HCT116 (cell line): ENCODE data around the gene TBC1D23. TPM values are rescaled to one million over a fixed set of nuclear protein-coding genes. Genes with fewer than 3 reads are reported as not detected.

Experiments
- ATAC-seq: fragments of 200-7000 bp; cut with Tn5 transposase; 2 replicates; pipeline ENCODE4 v1.9.1; 2020; ENCODE audit warnings: mild to moderate bottlenecking, moderate library complexity
- BruUV-seq: library from RNA; stranded (reverse); fragments of 400-500 nt; replicated peaks from 2 replicates; lab custom pipeline; 2021; lab: Mats Ljungman, UMichigan
- CTCF ChIA-PET: fragments of 300-600 bp; sonication (Branson Sonifier 250); formaldehyde crosslinking; loops from one replicate; lab custom pipeline; 2021; ENCODE audit warnings: antibody characterized with exemption; lab: Charles Lee
- POLR2A ChIA-PET: fragments of 300-600, 350-600 bp; sonication (Branson Sonifier 250); formaldehyde crosslinking; loops from one replicate; lab custom pipeline; 2021; ENCODE audit warnings: antibody characterized with exemption; lab: Charles Lee
- RAD21 ChIA-PET, 2 experiments: fragments of 300-600 bp; sonication (Branson Sonifier 250); formaldehyde crosslinking; loops; one replicate each; lab custom pipeline; 2023; ENCODE audit warnings: low total read pairs in 2 of 2; ENCODE audit not compliant: uncharacterized antibody in 2 of 2, unreplicated experiment in 2 of 2, low non-redundant PET in 1 of 2; lab: Charles Lee
- DNase-seq: peaks from one replicate; pipeline ENCODE4 v3.0.0-alpha.2; 2010; ENCODE audit warnings: low read depth, low spot score
- H2AFZ ChIP-seq: fragments of 200-600 bp; shearing (Covaris generic), sonication (generic); 2 replicates; pipeline ENCODE4 v1.6.1; 2017; ENCODE audit warnings: low read depth, mixed run types, mixed read lengths, antibody characterized with exemption, low read length; ENCODE audit not compliant: poor library complexity, severe bottlenecking
- H3K27ac ChIP-seq: 2 replicates; pipeline ENCODE4 v1.5.1; 2012; ENCODE audit warnings: low read depth, low read length
- H3K27me3 ChIP-seq: fragments of 200-600 bp; sonication (generic); 2 replicates; pipeline ENCODE4 v1.6.1; 2016; ENCODE audit warnings: mixed run types, low read length, mixed read lengths; ENCODE audit not compliant: insufficient read depth
- H3K36me3 ChIP-seq, 2 experiments: fragments of 200-500 bp in 1 of 2; fragments of 200-600 bp in 1 of 2; sonication (Bioruptor generic) in 1 of 2; sonication (generic) in 1 of 2; 2 replicates each; pipeline versions ENCODE4 v1.5.1 to v1.6.1; 2014 to 2016; ENCODE audit warnings: low read length in 2 of 2, inconsistent platforms in 1 of 2, mixed read lengths in 1 of 2, mixed run types in 1 of 2; ENCODE audit not compliant: insufficient read depth in 2 of 2, control insufficient read depth in 1 of 2
- H3K4me1 ChIP-seq, 2 experiments: fragments of 200-600 bp in 1 of 2; sonication (generic) in 1 of 2; 2 replicates each; pipeline versions ENCODE4 v1.5.1 to v1.6.1; 2012 to 2017; ENCODE audit warnings: low read length in 2 of 2, inconsistent platforms in 1 of 2, mild to moderate bottlenecking in 1 of 2, mixed read lengths in 1 of 2, mixed run types in 1 of 2, moderate library complexity in 1 of 2; ENCODE audit not compliant: insufficient read depth in 2 of 2, control insufficient read depth in 1 of 2
- H3K4me2 ChIP-seq: fragments of 200-600 bp; sonication (generic); 2 replicates; pipeline ENCODE4 v1.6.1; 2017; ENCODE audit warnings: mixed run types, low read length, mixed read lengths
- H3K4me3 ChIP-seq, 2 experiments: fragments of 200-600 bp in 1 of 2; sonication (generic) in 1 of 2; replicated peaks in 1 of 2; 2 replicates each; pipeline ENCODE4 v1.5.1; 2011 to 2016; ENCODE audit warnings: low read length in 2 of 2, control low read depth in 1 of 2, low read depth in 1 of 2, mild to moderate bottlenecking in 1 of 2, mixed read lengths in 1 of 2, mixed run types in 1 of 2
- H3K79me2 ChIP-seq: fragments of 200-600 bp; sonication (generic); 2 replicates; pipeline ENCODE4 v1.6.1; 2017; ENCODE audit warnings: mild to moderate bottlenecking, mixed run types, low read length, moderate library complexity, mixed read lengths; ENCODE audit not compliant: insufficient read depth
- H3K9ac ChIP-seq: fragments of 200-600 bp; sonication (generic); 2 replicates; pipeline ENCODE4 v1.6.1; 2016; ENCODE audit warnings: low read length, mixed read lengths
- H3K9me2 ChIP-seq: fragments of 200-600 bp; sonication (generic), shearing (Covaris generic); 2 replicates; pipeline ENCODE4 v1.6.1; 2017; ENCODE audit warnings: mixed run types, mild to moderate bottlenecking, moderate library complexity; ENCODE audit not compliant: insufficient read depth
- H3K9me3 ChIP-seq, 2 experiments: fragments of 200-500 bp in 1 of 2; fragments of 200-600 bp in 1 of 2; sonication (Bioruptor generic) in 1 of 2; sonication (generic) in 1 of 2; 2 replicates each; pipeline ENCODE4 v1.6.1; 2014 to 2017; ENCODE audit warnings: low read length in 2 of 2, mixed read lengths in 2 of 2, inconsistent platforms in 1 of 2, low read depth in 1 of 2, mild to moderate bottlenecking in 1 of 2, mixed run types in 1 of 2, moderate library complexity in 1 of 2; ENCODE audit not compliant: control insufficient read depth in 1 of 2, insufficient read depth in 1 of 2
- H4K20me1 ChIP-seq: fragments of 200-600 bp; sonication (generic), shearing (Covaris generic); 2 replicates; pipeline ENCODE4 v1.6.1; 2017; ENCODE audit warnings: mixed run types, mild to moderate bottlenecking, moderate library complexity; ENCODE audit not compliant: insufficient read depth
- CBX3 ChIP-seq: IDR thresholded peaks from 2 replicates; pipeline ENCODE4 v1.6.1; 2012; ENCODE audit warnings: low read depth
- CTCF ChIP-seq, 3 experiments: fragments of 200-600 bp in 1 of 3; sonication (generic) in 1 of 3; IDR thresholded peaks in 2 of 3; conservative IDR thresholded peaks in 1 of 3; 2 replicates each; pipeline ENCODE4 v1.5.1; 2012 to 2017; ENCODE audit warnings: low read depth in 2 of 3, low read length in 2 of 3, antibody characterized with exemption in 1 of 3, borderline replicate concordance in 1 of 3, control low read depth in 1 of 3, mild to moderate bottlenecking in 1 of 3, mixed read lengths in 1 of 3, mixed run types in 1 of 3, moderate library complexity in 1 of 3; ENCODE audit not compliant: insufficient read depth in 1 of 3
- EGR1 ChIP-seq: IDR thresholded peaks from 2 replicates; pipeline ENCODE4 v1.6.1; 2012; ENCODE audit warnings: low read depth
- ELF1 ChIP-seq: IDR thresholded peaks from 2 replicates; pipeline ENCODE4 v1.6.1; 2012; ENCODE audit warnings: low read depth, borderline replicate concordance
- EZH2 ChIP-seq: fragments of 200-600 bp; sonication (generic); IDR thresholded peaks from 2 replicates; pipeline ENCODE4 v1.6.1; 2017; ENCODE audit warnings: antibody characterized with exemption, mixed run types
- EZH2phosphoT487 ChIP-seq: fragments of 200-600 bp; IDR thresholded peaks from 2 replicates; pipeline ENCODE4 v1.6.1; 2018; ENCODE audit warnings: antibody characterized with exemption, borderline replicate concordance
- FOSL1 ChIP-seq: IDR thresholded peaks from 2 replicates; pipeline ENCODE4 v1.6.1; 2012; ENCODE audit warnings: low read depth
- JUND ChIP-seq: IDR thresholded peaks from 2 replicates; pipeline ENCODE4 v1.6.1; 2012
- REST ChIP-seq: IDR thresholded peaks from 2 replicates; pipeline ENCODE4 v1.6.1; 2012; ENCODE audit warnings: low read depth
- SP1 ChIP-seq: IDR thresholded peaks from 2 replicates; pipeline ENCODE4 v1.6.1; 2012; ENCODE audit warnings: low read depth
- TCF7L2 ChIP-seq: IDR thresholded peaks from 2 replicates; pipeline ENCODE4 v1.7.0; 2011; ENCODE audit warnings: borderline replicate concordance, inconsistent platforms; ENCODE audit not compliant: insufficient read depth, insufficient read length; ENCODE audit errors: extremely low read depth
- YY1 ChIP-seq: IDR thresholded peaks from 2 replicates; pipeline ENCODE4 v1.6.1; 2011; ENCODE audit warnings: low read length, low read depth, moderate library complexity, mild to moderate bottlenecking; ENCODE audit not compliant: insufficient replicate concordance; ENCODE audit errors: extremely low read depth
- ZFX ChIP-seq: fragments of 450-650 bp; IDR thresholded peaks from 2 replicates; pipeline ENCODE4 v1.6.1; 2017
- ZNF274 ChIP-seq: fragments of 200-500 bp; sonication (Bioruptor generic); IDR thresholded peaks from 2 replicates; pipeline ENCODE4 v1.6.1; 2014; ENCODE audit warnings: mild to moderate bottlenecking, low read depth, low read length, inconsistent platforms
- intact Hi-C: fragments of 100-400 bp; cut with micrococcal nuclease; formaldehyde crosslinking; loops from 2 replicates; pipeline ENCODE4 v1.10.0; 2022
- total RNA-seq: library from RNA; stranded (reverse); gene quantifications from one replicate; pipeline ENCODE4 v1.2.1, GENCODE V29; 2021; ENCODE audit not compliant: unreplicated experiment
- TF ChIP-seq, protein P1 (sequence below): IDR thresholded peaks from 2 replicates; pipeline ENCODE4 v1.6.1; 2012
- TF ChIP-seq, protein P2 (sequence below): IDR thresholded peaks from 2 replicates; pipeline ENCODE4 v1.6.1; 2011; ENCODE audit warnings: mild to moderate bottlenecking, low read length, moderate library complexity; ENCODE audit not compliant: insufficient replicate concordance; ENCODE audit errors: extremely low read depth

TBC1D23 gene
- total RNA-seq, 1 experiment from 2014 or later = 21.9 TPM

DNA sequence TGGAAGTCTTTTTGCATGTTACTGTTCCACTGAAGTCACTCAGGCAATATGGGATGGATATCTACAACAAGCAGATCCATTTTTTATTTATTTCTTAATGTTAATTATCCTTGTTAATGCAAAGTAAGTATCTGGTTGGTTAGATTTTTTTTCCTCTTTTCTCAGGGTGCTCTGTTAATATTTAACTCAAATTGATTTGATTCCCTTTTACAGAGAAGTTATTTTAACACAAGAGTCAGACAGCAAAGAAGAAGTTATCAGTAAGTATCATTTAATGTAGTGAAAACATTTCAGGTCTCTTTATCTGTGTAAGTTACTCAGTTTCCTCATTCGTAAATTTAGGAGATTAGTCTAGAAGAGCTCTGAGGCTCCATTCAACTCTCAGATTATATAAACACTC lies 34.3 kb downstream of the TBC1D23 start:
- Histone ChIP-seq H3K4me2 (no peak overlapping the region), H3K79me2 (no peaks in the 10 kb centered on the region), H3K4me3 (no peak overlapping the region), H3K27ac (no peak overlapping the region), H3K9me2 (no peaks in the 10 kb centered on the region), H3K9ac (no peak overlapping the region), H3K27me3 (no peaks in the 10 kb centered on the region), H4K20me1 (no peaks in the 10 kb centered on the region), H3K36me3 (peaks cover 2 to 4% of the 10 kb centered on the region in 2 experiments; a peak in 1 of 4 replicates), H3K4me1 (no peaks in the 10 kb centered on the region), H2AFZ (no peak overlapping the region), H3K9me3 (no peaks in the 10 kb centered on the region)
- intact Hi-C loops = no loop called here
- ATAC-seq = no peak
- TF ChIP-seq, protein P1, sequence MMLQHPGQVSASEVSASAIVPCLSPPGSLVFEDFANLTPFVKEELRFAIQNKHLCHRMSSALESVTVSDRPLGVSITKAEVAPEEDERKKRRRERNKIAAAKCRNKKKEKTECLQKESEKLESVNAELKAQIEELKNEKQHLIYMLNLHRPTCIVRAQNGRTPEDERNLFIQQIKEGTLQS = no peak
- TF ChIP-seq YY1 (no peak), ELF1 (no peak), ZFX (no peak), REST (no peak), CBX3 (no peak), JUND (no peak), ZNF274 (no peak), EGR1 (no peak), EZH2 (no peak), CTCF (IDR thresholded peaks at IDR 0.05 in 2 of 3, conservative IDR thresholded peaks at IDR 0.05 in 1 of 3; ENCODE audit: borderline replicate concordance in 1 of 3, insufficient read depth in 1 of 3, low read depth in 2 of 3, low read length in 2 of 3) (no peak), EZH2phosphoT487 (no peak), FOSL1 (no peak), SP1 (no peak), TCF7L2 (no peak)
- TF ChIP-seq, protein P2, sequence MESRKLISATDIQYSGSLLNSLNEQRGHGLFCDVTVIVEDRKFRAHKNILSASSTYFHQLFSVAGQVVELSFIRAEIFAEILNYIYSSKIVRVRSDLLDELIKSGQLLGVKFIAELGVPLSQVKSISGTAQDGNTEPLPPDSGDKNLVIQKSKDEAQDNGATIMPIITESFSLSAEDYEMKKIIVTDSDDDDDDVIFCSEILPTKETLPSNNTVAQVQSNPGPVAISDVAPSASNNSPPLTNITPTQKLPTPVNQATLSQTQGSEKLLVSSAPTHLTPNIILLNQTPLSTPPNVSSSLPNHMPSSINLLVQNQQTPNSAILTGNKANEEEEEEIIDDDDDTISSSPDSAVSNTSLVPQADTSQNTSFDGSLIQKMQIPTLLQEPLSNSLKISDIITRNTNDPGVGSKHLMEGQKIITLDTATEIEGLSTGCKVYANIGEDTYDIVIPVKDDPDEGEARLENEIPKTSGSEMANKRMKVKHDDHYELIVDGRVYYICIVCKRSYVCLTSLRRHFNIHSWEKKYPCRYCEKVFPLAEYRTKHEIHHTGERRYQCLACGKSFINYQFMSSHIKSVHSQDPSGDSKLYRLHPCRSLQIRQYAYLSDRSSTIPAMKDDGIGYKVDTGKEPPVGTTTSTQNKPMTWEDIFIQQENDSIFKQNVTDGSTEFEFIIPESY = no peak
- CTCF ChIA-PET = no interaction called here
- no peak for DNase-seq
- RAD21 ChIA-PET = no interaction called here
- POLR2A ChIA-PET = no interaction called here
- no TSS peak for BruUV-seq
